ENCODE results near the gene SCYL3. TPM values are rescaled to one million over a fixed set of nuclear protein-coding genes. Genes with fewer than 3 reads are reported as not detected.

The SCYL3 gene
- total RNA-seq, 1 donor, result 10.1 TPM

DNA sequence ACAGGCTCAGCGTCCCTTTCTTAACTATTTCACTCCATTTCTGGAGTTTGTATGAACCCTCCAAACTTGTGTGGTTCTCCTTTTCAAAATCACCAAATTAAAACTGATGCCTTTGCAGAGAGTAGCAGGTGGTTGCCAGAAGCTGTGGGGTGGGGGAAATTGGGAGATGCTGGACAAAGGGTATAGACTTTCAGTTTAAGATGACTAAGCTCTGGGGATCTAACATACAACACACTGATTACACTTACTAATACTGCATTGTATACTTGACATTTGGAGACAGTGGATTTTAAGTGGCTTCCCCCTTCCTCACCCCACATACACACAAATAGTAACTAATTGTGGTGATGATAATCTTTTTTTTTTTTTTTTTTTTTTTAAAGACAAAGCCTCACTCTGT, 11.1 kb upstream of the SCYL3 start:
- no peaks in the 10 kb centered on the region for H4K20me1 ChIP-seq (ENCODE audit: insufficient read depth, low read length)
- no peak overlapping the region for H3K4me3 ChIP-seq (ENCODE audit: insufficient read depth, low read length)
- no peak for DNase-seq (ENCODE audit: insufficient read length, low spot score, missing footprints)
- H3K27ac ChIP-seq (ENCODE audit: low read depth, low read length), result no peak overlapping the region
- peaks cover 3% of the 10 kb centered on the region for H3K27me3 ChIP-seq (ENCODE audit: insufficient read depth, low read length)
- TF ChIP-seq, protein P1, sequence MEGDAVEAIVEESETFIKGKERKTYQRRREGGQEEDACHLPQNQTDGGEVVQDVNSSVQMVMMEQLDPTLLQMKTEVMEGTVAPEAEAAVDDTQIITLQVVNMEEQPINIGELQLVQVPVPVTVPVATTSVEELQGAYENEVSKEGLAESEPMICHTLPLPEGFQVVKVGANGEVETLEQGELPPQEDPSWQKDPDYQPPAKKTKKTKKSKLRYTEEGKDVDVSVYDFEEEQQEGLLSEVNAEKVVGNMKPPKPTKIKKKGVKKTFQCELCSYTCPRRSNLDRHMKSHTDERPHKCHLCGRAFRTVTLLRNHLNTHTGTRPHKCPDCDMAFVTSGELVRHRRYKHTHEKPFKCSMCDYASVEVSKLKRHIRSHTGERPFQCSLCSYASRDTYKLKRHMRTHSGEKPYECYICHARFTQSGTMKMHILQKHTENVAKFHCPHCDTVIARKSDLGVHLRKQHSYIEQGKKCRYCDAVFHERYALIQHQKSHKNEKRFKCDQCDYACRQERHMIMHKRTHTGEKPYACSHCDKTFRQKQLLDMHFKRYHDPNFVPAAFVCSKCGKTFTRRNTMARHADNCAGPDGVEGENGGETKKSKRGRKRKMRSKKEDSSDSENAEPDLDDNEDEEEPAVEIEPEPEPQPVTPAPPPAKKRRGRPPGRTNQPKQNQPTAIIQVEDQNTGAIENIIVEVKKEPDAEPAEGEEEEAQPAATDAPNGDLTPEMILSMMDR (IDR thresholded peaks at IDR 0.05; ENCODE audit: extremely low read depth, low read depth, low read length), result no peak
- H2AFZ ChIP-seq (ENCODE audit: low read length), result no peak overlapping the region
- no peaks in the 10 kb centered on the region for H3K36me3 ChIP-seq (ENCODE audit: insufficient read depth, low read length)
- H3K4me1 ChIP-seq (ENCODE audit: insufficient read depth, low read length), result no peaks in the 10 kb centered on the region
- no peak overlapping the region for H3K4me2 ChIP-seq (ENCODE audit: insufficient read depth, low read length)
- no peaks in the 10 kb centered on the region for H3K79me2 ChIP-seq (ENCODE audit: insufficient read depth, low read length)
- H3K9me3 ChIP-seq (ENCODE audit: low read depth, low read length), result no peaks in the 10 kb centered on the region

DNA sequence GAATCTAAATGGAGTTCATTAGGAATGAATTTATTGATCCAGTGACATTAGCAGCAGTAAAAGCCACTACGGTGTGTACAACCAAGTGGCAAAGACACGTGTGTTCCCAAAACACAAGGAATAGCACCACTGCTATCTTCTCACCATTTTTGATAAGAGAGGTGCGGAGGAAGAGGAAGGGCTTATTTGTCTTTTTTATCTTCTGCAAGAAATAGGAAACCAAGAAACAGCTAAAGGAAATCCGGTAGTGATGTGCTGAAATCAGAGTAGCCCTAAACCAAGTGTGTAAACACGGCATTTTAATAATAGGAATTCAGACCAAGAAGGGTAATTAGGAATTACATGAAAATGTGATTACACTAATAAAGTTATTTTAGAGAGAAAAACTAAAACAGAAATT, 9.1 kb upstream of the SCYL3 start:
- Histone ChIP-seq H3K36me3 (ENCODE audit: insufficient read depth, low read length) (no peaks in the 10 kb centered on the region), H3K79me2 (ENCODE audit: insufficient read depth, low read length) (no peaks in the 10 kb centered on the region), H3K4me2 (ENCODE audit: insufficient read depth, low read length) (no peak overlapping the region), H4K20me1 (ENCODE audit: insufficient read depth, low read length) (no peaks in the 10 kb centered on the region), H3K27ac (ENCODE audit: low read depth, low read length) (no peak overlapping the region), H3K4me1 (ENCODE audit: insufficient read depth, low read length) (no peaks in the 10 kb centered on the region), H3K27me3 (ENCODE audit: insufficient read depth, low read length) (peaks cover 18% of the 10 kb centered on the region), H2AFZ (ENCODE audit: low read length) (no peak overlapping the region), H3K4me3 (ENCODE audit: insufficient read depth, low read length) (no peak overlapping the region), H3K9me3 (ENCODE audit: low read depth, low read length) (no peaks in the 10 kb centered on the region)
- TF ChIP-seq, protein P1 (IDR thresholded peaks at IDR 0.05; ENCODE audit: extremely low read depth, low read depth, low read length), result no peak
- no peak for DNase-seq (ENCODE audit: insufficient read length, low spot score, missing footprints)

DNA sequence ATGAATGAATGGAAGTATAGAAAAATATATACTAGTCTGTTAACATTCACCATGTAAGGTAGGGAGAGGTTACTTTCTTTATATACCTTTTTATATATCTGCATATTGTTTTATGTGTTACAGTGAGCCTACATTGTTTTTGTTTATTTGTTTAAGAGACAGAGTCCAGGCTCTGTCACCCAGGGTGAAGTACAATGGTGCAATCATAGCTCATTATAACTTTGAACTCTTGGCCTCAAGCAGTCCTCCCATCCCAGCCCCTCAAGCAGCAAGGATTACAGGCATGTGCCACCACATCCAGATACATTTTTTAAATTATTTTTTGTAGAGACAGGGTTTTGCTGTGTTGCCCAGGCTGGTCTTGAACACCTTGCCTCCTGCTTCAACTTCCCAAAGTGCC, 7.4 kb upstream of the SCYL3 start:
- no peaks in the 10 kb centered on the region for H4K20me1 ChIP-seq (ENCODE audit: insufficient read depth, low read length)
- H3K9me3 ChIP-seq (ENCODE audit: low read depth, low read length), result no peaks in the 10 kb centered on the region
- H3K4me3 ChIP-seq (ENCODE audit: insufficient read depth, low read length), result no peak overlapping the region
- no peak overlapping the region for H2AFZ ChIP-seq (ENCODE audit: low read length)
- TF ChIP-seq, protein P1 (IDR thresholded peaks at IDR 0.05; ENCODE audit: extremely low read depth, low read depth, low read length), result no peak
- H3K4me1 ChIP-seq (ENCODE audit: insufficient read depth, low read length), result no peaks in the 10 kb centered on the region
- H3K36me3 ChIP-seq (ENCODE audit: insufficient read depth, low read length), result no peaks in the 10 kb centered on the region
- H3K27me3 ChIP-seq (ENCODE audit: insufficient read depth, low read length), result peaks cover 29% of the 10 kb centered on the region
- H3K27ac ChIP-seq (ENCODE audit: low read depth, low read length), result no peak overlapping the region
- DNase-seq (ENCODE audit: insufficient read length, low spot score, missing footprints), result no peak
- H3K79me2 ChIP-seq (ENCODE audit: insufficient read depth, low read length), result no peaks in the 10 kb centered on the region
- H3K4me2 ChIP-seq (ENCODE audit: insufficient read depth, low read length), result no peak overlapping the region

DNA sequence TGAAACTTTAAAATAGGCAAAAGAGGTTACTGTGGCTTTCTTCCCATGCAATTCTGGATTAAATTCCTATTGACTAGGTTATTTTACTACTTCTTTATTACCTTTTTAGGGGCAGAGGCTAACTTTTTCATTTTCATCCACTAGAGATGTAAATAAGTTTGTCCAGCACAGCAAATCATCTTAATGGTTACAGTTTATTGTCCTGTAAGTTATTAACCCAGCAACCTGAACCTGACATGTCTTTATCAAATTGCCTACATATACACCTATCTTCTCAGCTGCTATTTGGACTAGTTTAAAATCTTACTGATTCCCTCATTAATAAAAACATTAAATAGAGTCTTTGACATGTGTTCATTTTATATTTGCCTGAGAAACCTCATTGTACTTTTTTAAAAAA, 6.9 kb upstream of the SCYL3 start:
- Histone ChIP-seq H3K4me1 (ENCODE audit: insufficient read depth, low read length) (no peaks in the 10 kb centered on the region), H3K27ac (ENCODE audit: low read depth, low read length) (no peak overlapping the region), H3K27me3 (ENCODE audit: insufficient read depth, low read length) (peaks cover 29% of the 10 kb centered on the region), H3K9me3 (ENCODE audit: low read depth, low read length) (no peaks in the 10 kb centered on the region), H2AFZ (ENCODE audit: low read length) (no peak overlapping the region), H3K4me3 (ENCODE audit: insufficient read depth, low read length) (no peak overlapping the region), H4K20me1 (ENCODE audit: insufficient read depth, low read length) (no peaks in the 10 kb centered on the region), H3K36me3 (ENCODE audit: insufficient read depth, low read length) (no peaks in the 10 kb centered on the region), H3K4me2 (ENCODE audit: insufficient read depth, low read length) (no peak overlapping the region), H3K79me2 (ENCODE audit: insufficient read depth, low read length) (no peaks in the 10 kb centered on the region)
- TF ChIP-seq, protein P1 (IDR thresholded peaks at IDR 0.05; ENCODE audit: extremely low read depth, low read depth, low read length), result no peak
- no peak for DNase-seq (ENCODE audit: insufficient read length, low spot score, missing footprints)

Data from osteoblast (primary cell).